Measurements from ENCODE around the gene ADD3. TPM values are rescaled to one million over a fixed set of nuclear protein-coding genes. Genes with fewer than 3 reads are reported as not detected.

The ADD3 gene
- total RNA-seq, 2 donors from 2014 or later = 127 to 131 TPM

- Histone ChIP-seq H3K9ac (ENCODE audit: low read depth in 2 of 2, low read length in 2 of 2) (no peak overlapping the region), H3K4me3 (no peak overlapping the region), H3K9me3 (no peaks in the 10 kb centered on the region), H3K36me3 (no peaks in the 10 kb centered on the region), H3K27me3 (no peaks in the 10 kb centered on the region), H3K27ac (no peak overlapping the region), H3K4me1 (peaks cover 4% of the 10 kb centered on the region)
- DNase-seq = no peak
- intact Hi-C loops (cut with DNase I) = no loop called here
- no peak for TF ChIP-seq CTCF (IDR thresholded peaks at IDR 0.05)
These were observed 142.3 kb downstream of the ADD3 start for GRCh38 chr10:110150046-110150445.

- no peak for TF ChIP-seq CTCF (IDR thresholded peaks at IDR 0.05)
These were observed 143.2 kb downstream of the ADD3 start for GRCh38 chr10:110150981-110151380.

GRCh38 chr10:110151467-110151866 lies 143.7 kb downstream of the ADD3 start:
- Histone ChIP-seq H3K9me3 (no peaks in the 10 kb centered on the region), H3K27ac (peak overlapping the region; percentile 47), H3K36me3 (no peaks in the 10 kb centered on the region), H3K4me1 (peaks cover 4% of the 10 kb centered on the region), H3K4me3 (peak overlapping the region; percentile 11), H3K27me3 (no peaks in the 10 kb centered on the region), H3K9ac (ENCODE audit: low read depth in 2 of 2, low read length in 2 of 2) (peak overlapping the region; percentile 57 to 75)
- no peak for TF ChIP-seq CTCF (IDR thresholded peaks at IDR 0.05)
- intact Hi-C loops (cut with DNase I) = no loop called here
- peak; percentile 96 for DNase-seq

More at GRCh38 chr10:110150981-110151380, 143.2 kb downstream of the ADD3 start:
- Histone ChIP-seq H3K9ac (ENCODE audit: low read depth in 2 of 2, low read length in 2 of 2) (peak overlapping the region; percentile 57 to 75), H3K27ac (peak overlapping the region; percentile 47), H3K27me3 (no peaks in the 10 kb centered on the region), H3K4me1 (peaks cover 4% of the 10 kb centered on the region), H3K36me3 (no peaks in the 10 kb centered on the region), H3K4me3 (peak overlapping the region; percentile 11), H3K9me3 (no peaks in the 10 kb centered on the region)
- DNase-seq = no peak
- intact Hi-C loops (cut with DNase I) = no loop called here

- H3K27ac ChIP-seq = no peak overlapping the region
- TF ChIP-seq CTCF (IDR thresholded peaks at IDR 0.05) = no peak
- intact Hi-C loops (cut with DNase I) = no loop called here
These were observed 144.2 kb downstream of the ADD3 start for GRCh38 chr10:110151971-110152370.

GRCh38 chr10:110153396-110153795 lies 145.6 kb downstream of the ADD3 start:
- H3K4me1 ChIP-seq = peaks cover 4% of the 10 kb centered on the region
- H3K27me3 ChIP-seq = no peaks in the 10 kb centered on the region
- DNase-seq = no peak
- no peak overlapping the region for H3K4me3 ChIP-seq
- no peak overlapping the region for H3K27ac ChIP-seq
- H3K9ac ChIP-seq (ENCODE audit: low read depth in 2 of 2, low read length in 2 of 2) = no peak overlapping the region
- no peak for TF ChIP-seq CTCF (IDR thresholded peaks at IDR 0.05)
- H3K9me3 ChIP-seq = no peaks in the 10 kb centered on the region
- intact Hi-C loops (cut with DNase I) = no loop called here
- no peaks in the 10 kb centered on the region for H3K36me3 ChIP-seq

More at GRCh38 chr10:110151971-110152370, 144.2 kb downstream of the ADD3 start:
- Histone ChIP-seq H3K4me3 (no peak overlapping the region), H3K27me3 (no peaks in the 10 kb centered on the region), H3K9ac (ENCODE audit: low read depth in 2 of 2, low read length in 2 of 2) (peak overlapping the region; percentile 48 to 49), H3K9me3 (no peaks in the 10 kb centered on the region), H3K36me3 (no peaks in the 10 kb centered on the region), H3K4me1 (peaks cover 4% of the 10 kb centered on the region)
- no peak for DNase-seq

All from colonic mucosa (tissue), 4 donors.